ENCODE data around the gene C19orf18.
"Not testable (repeated sequence)": the region's sequence is repeated elsewhere in the genome, so short reads cannot be mapped to it uniquely, and the experiment has no call there.

Gene C19orf18

GRCh38 chr19:57974434-57974833 is at the start of gene C19orf18:
Gene C19orf18, minus strand, starts transcription at chr19:57974534. Its CDS starts 102 bp downstream, at chr19:57974432.
- DNase-seq: no peak

- DNase-seq: no peak
Observed at GRCh38 chr19:58022283-58022660, 47.9 kb upstream of the C19orf18 start.

GRCh38 chr19:58021541-58022282 is 47.4 kb upstream of the C19orf18 start:
- peak; percentile 46 to 58 for DNase-seq

GRCh38 chr19:58020129-58020528 is 45.8 kb upstream of the C19orf18 start:
- no peak for DNase-seq

- no peak for DNase-seq
Observed at GRCh38 chr19:58014141-58014540, 39.8 kb upstream of the C19orf18 start.

GRCh38 chr19:58010507-58010906 is 36.2 kb upstream of the C19orf18 start:
- no peak for DNase-seq

- DNase-seq: peak; percentile 79 to 85
Observed at GRCh38 chr19:58009666-58010301, 35.5 kb upstream of the C19orf18 start.

- no peak for DNase-seq
Observed at GRCh38 chr19:58009301-58009665, 34.9 kb upstream of the C19orf18 start.

- DNase-seq: not testable (repeated sequence)
Observed at GRCh38 chr19:58008877-58009276, 34.5 kb upstream of the C19orf18 start.

- no peak for DNase-seq
Observed at GRCh38 chr19:58007285-58007684, 33.0 kb upstream of the C19orf18 start.

- no peak for DNase-seq
Observed at GRCh38 chr19:58003174-58003828, 29.0 kb upstream of the C19orf18 start.

- DNase-seq: peak; percentile 79 to 80
Observed at GRCh38 chr19:58002384-58003173, 28.2 kb upstream of the C19orf18 start, which contains the start of gene ZNF606. Gene ZNF606, minus strand, starts transcription at chr19:58002820. Its CDS starts 1,501 bp downstream, at chr19:58001319.

- no peak for DNase-seq
Observed at GRCh38 chr19:58001895-58002369, 27.6 kb upstream of the C19orf18 start.

GRCh38 chr19:58000677-58001076 is 26.3 kb upstream of the C19orf18 start:
- no peak for DNase-seq

GRCh38 chr19:57992841-57993240 is 18.5 kb upstream of the C19orf18 start:
- DNase-seq: no peak

GRCh38 chr19:57978586-57979289 is 4.4 kb upstream of the C19orf18 start:
- DNase-seq: no peak

GRCh38 chr19:57964761-57965160 is 9.6 kb downstream of the C19orf18 start:
- no peak for DNase-seq

- DNase-seq: no peak
Observed at GRCh38 chr19:57961785-57962184, 12.5 kb downstream of the C19orf18 start.

- no peak for DNase-seq
Observed at GRCh38 chr19:57954996-57955395, 19.3 kb downstream of the C19orf18 start.

- DNase-seq: no peak
Observed at GRCh38 chr19:57949702-57950101, 24.6 kb downstream of the C19orf18 start.

GRCh38 chr19:57949296-57949695 is 25.0 kb downstream of the C19orf18 start:
- DNase-seq: no peak

All from hippocampal formation (tissue), 2 donors.